GM21786 (cell line): ENCODE data around the gene SLC25A1.

Experiments used
- ATAC-seq: cut with Tn5 transposase; IDR thresholded peaks from one replicate; pipeline ENCODE4 v1.9.1; 2021; ENCODE audit not compliant: unreplicated experiment

SLC25A1 gene

DNA sequence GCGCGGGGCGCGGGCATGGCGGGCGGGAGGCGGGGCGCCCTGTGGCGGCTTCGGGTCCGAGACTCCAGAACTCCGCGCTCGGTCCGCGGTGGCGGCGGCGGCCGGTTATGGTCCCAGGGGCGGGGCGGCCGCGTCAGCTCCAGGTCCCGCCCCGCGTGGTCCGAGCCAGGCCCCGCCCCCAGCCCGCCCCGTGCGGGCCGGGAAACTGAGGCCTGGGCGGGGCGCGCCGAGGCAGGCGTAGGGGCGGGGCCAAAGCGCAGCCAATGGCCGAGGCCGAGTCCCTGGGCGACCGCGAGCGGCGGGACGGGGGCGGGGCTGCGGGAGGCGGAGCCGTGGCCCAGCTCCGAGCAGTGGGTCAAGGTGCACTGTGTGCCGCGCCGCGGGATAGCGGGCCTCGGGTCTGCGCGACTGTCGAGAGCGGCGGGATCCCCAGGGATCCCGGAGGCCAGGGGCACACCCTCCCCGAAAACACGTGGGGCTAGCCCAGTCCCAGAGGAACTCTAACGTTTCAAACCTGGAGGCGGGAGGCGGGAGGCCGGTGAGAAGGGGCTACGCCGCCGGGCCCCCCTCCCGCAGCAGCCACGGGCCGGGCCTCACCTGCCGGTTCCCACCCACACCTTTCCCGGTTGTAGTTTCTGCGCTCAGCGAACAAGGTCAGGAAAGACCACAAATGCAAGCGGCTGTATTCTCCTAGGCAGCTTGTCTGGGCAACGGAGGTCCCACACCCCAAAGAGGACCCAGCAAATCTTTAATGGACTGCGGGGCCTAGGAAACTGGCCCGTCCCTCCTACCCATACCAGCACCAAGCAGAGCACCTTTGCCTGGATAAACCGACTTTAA is at the start of gene SLC25A1:
Gene SLC25A1, minus strand, starts transcription at position 80 of the 840 bp plus-strand sequence. Its CDS starts 63 bp downstream, at position 17.
- ATAC-seq, result peak; percentile 53

DNA sequence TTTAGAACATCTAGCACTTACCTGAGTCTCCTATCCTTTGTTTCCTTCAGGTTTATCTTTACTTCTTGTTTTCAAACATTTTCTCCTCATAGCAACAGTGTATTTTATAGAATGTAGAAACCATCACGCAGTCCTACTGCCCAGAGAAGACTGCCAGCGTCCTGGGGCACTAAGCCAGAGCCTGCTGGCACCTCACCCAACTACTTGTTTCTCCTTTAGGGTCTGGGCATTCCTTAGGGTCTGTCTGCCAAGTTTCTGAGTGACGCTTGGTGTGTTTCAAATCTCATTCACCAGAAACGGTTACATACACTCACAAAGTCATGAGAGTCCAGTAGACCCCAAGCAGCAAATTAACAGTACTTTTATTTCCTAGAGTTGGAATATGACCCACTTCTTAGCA is 49.6 kb upstream of the SLC25A1 start:
- no peak for ATAC-seq

DNA sequence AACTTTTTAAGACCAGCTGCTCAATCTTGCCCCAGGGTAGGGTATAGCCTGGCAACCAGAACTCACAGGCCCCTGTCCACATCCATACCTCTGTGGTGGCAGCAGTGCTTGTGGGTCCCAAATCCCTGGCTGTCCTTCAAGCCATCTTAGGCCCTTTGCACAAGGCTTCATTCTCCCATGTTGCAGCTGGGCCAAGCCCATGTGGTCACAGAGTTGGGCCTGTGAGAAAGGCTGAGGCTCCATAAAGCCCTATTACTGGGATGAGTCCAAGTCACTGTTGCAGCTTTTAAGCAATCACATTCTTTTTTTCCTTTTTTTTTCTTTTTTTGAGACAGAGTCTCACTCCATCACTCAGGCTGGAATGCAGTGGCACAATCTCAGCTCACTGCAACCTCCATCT is 47.9 kb upstream of the SLC25A1 start:
- ATAC-seq, result no peak

DNA sequence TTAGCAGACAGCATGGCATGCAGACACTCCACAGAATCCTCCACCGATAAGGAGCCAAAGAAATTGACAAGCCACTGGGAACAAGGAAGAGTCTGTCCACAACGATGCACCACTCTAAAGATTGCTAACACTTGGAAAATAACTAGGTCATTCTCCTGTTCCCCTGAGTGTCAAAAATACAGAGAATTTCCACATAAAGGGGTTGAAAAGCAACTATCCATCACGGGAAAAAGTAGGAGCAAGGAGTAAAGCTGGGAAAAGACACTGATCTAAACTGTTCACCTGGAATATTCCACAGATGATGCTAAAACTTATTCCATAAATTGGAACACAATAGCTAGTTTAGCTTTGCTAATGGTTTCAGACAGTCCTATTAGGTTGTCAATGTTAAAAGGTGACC is 47.0 kb upstream of the SLC25A1 start:
- no peak for ATAC-seq

DNA sequence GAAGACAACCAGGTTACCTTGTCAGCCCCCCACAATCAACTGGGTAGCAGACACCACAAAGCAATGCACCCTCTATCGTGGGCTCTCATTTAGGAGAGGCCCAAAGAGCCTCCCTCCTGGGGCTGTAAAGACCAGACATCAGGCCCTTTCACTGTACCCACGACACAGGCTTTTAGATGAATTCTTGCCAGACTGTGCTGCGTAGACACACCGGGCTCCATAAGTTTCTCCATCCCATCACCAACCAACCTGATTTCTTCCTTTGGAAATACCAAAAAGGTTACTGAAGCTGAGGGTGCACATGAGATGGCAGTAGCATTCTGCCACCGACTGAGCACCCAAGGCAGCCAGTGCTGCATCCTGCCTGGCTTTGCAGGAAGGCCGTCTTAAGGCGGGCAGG is 46.4 kb upstream of the SLC25A1 start:
- no peak for ATAC-seq

DNA sequence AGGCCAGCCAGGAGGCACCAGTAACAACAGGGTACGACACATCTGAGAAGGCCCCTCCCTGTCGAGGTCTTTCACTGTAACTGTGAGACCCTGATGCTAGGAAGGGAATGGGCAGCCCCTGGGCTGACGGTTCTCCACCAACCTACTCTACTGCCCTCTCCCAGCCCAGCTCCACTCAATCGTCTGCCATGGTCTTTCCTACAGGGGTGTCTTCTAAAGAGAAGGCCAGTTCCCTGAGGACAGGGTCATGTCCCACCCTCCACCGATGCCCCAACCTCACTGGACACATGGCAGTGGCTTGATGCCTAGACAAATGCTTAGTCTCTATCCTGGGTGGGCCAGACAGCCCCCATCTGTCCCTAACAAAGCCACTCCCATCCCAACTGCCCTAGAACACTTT is 46.0 kb upstream of the SLC25A1 start:
- no peak for ATAC-seq

DNA sequence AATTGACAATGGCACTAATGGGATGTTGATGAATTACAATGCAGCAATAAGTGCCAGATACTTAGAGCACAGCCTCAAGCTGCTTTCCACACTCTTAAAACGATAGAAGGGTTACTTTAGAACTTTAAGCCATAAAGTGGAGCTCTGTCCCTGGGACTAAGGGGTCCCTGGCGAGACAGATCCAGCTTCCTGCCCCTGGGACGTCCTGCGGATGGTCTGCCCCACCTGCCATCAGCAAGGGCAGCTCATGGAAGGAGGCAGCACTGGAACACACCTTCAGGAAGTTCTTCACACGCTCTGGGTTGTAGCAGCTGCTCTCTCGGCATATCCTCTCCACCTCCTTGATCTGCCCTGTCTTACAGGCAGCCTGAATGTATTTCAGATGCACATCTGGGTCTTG is 45.1 kb upstream of the SLC25A1 start:
- ATAC-seq, result no peak

DNA sequence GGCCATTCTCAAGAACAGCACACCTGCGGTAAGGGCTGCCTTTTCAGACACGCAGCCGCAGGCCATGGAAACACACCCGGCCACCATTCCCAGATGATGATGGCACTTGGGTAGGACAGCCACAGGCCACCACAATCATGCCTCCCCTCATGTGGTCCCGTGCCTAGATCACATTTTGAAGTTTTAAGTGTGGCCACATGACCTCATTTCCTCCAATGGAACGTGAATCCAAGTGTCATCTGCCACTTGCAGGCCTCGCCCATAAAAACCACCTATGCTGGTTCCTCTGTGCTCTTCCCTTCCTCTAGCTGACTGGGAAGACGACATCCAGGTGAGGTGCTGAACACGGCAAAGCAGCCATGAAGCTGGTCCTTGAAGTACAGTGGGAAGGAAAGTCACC is 44.6 kb upstream of the SLC25A1 start:
- no peak for ATAC-seq

DNA sequence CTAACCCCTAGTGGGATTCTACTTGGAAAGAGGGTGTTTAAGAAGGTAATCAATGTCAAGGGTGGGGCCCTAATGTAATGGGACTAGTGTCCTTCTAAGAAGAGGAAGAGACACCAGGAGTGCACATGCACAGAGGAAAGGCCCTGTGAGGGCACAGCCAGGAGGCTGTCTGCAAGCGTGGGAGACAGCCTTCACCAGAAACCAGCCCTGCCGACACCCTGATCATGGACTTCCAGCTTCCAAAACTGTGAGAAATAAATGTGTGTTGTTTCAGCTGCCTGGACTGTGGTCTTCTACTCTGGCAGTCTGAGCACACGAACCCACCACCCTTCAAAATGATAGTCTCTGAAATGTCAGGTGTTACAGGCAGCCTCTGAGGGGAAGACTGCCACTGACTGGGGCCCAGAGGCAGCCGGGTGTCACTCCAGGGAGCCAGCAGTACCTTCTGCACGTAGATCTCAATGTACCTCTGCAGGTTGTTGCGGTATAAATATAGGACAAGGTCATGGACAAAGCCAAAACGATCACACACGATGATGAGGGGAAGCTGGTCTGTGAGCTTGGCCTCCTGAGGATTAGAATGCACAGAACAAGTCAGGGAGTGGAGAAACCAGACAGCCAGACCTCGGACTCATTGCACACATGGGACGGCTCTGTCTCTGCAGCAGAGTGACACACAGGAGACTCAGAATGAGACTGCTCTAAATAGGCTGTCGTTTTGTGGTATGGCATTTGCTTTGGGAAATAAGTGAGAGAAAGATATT is 43.9 kb upstream of the SLC25A1 start:
- ATAC-seq, result no peak

DNA sequence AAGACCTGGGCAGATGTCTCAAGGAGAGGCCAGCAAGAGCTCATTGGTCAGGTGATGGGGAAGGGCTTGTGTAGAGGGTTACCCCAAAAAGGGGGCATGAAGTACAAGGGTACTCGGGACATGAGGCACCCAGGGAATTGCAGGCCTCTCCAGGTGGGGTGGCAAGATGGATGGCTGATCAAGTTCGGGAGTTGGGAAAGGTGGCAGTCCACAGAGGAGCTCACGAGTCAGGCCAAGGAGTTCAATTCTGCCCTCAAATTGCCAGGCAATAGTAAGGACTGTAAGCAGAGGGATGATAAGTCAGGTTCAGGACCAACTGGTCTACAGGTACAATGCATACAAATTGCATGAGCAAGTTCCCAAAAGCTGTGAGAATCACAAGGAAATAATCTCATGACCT is 42.3 kb upstream of the SLC25A1 start:
- ATAC-seq, result no peak

DNA sequence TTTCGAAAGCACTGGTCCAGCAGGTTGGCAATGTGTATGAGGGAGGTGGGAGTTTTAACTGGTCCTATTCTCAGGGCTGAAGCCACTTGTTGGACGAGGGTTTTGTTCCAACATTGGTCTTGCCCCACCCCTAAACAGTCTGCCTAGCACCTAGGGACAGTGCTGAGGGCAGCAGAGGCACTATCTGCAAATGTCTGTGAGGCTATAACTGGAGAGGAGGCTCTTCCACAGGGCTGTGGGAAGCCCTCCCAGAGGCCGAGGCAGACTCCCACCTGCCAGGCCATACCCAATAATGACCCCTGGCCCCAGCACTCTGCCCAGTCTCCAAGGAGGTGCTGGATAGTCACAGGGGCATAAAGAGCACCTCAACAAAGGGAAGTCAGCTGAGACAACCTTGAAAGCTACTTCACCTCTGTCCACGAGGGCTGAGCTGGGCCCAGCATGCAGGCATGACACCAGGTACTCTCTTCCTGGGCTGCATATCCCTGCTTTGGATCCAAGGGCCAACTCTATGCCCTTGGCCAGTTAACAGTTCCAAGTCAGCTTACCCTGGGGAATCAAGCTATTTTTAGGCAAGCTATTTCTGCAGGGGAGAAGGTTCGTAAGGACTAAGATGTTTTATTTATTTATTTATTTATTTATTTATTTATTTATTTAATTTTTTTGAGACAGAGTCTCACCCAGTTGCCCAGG is 40.2 kb upstream of the SLC25A1 start:
- ATAC-seq, result no peak

DNA sequence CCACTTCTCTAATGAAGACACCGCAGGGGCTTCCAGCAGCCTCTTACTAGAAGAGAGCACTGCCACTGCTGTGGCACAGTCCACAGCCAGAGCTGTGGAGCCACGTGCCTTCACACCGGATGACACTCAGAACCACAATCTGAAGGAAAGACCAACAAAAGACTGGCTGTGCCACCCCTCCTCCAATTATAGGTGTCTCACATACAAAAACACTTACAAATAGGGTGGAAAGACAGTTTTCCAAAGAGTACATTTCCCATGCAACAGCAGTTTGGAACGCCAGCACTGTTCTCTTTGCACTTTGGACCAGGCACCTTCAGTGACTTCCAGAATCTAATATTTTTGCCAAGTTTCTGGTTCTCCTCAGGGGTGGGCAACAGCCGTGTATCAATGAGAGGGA is 38.0 kb upstream of the SLC25A1 start:
- ATAC-seq, result no peak

DNA sequence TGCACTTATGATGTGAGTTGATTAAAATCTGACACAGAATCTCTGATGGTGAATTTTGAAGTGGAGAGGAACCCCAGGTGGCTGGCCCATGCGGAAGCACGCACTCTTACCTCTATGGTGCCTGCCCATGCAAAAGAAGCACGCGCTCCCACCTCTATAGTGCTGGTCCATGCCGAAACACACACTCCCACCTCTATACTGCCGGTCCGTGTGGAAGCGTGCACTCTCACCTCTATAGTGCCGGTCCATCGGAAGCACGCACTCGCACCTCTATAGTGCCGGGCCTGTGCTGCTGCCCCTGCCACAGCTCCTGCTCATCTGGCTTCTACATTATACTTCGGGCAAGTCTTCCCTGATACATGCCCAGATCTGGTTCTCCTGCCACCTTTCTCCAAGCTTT is 36.8 kb upstream of the SLC25A1 start:
- ATAC-seq, result no peak

DNA sequence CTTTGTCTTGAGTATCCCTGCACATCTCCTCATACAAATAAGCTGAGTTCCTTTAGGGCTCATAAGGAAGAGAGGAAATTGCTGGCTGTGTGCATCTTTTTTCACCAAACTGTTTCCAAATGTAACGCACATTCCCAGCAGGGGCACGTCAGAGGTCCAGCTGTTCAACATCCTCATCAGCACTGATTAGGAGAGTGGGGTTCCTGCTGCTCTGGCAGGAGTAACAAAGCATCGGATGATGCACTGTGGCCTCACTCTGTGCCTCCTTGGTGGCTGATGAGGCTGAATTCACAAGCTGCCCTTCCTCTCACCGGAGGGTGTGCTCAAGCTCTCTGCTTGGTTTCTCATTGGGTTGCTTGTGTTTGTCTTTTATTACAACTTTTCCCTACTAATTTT is 35.5 kb upstream of the SLC25A1 start:
- no peak for ATAC-seq

DNA sequence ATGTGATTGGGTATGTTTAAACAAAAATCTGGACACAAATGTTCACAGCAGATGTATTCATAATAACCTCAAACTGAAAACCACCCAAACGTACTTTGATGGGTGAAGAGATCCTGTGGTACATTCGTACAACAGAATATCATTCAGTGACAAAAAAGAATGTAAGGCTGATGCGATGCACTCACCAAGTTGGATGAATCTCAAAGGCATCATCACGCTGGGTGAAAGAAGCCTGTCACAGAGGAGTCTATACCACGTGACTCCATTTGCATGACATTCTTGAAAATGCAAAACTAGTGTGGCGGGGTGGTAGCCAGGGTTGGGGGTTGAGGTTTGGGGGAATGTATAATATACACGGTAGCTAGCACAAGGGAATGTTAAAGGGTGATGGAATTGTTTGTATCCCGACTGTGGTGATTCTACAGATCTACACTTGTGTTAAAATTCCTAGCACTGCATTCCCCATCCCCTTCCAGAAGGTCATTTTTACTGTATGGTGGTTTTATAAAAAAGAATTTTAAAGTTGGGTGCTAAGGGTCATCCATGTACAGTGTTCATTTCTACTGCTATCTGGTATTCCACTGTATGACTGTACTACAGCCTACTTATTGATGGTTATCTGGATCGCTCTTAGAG is 35.0 kb upstream of the SLC25A1 start:
- ATAC-seq, result no peak

DNA sequence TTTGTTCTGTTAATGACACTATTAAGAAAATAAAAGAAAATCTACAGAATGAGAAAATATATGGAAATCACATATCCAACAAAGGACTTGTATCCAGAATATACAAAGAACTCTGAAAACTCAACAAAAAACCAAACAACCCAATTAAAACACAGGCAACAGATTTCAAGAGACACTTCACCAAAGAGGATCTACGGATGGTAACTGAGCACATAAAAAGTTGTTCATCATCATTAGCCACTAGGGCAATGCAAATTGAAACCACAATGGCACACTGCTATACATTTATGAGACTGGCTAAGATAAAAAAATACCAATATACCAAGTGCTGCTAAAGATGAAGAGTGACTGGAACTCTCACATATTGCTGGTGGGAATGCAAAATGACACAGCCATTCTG is 34.5 kb upstream of the SLC25A1 start:
- ATAC-seq, result no peak

DNA sequence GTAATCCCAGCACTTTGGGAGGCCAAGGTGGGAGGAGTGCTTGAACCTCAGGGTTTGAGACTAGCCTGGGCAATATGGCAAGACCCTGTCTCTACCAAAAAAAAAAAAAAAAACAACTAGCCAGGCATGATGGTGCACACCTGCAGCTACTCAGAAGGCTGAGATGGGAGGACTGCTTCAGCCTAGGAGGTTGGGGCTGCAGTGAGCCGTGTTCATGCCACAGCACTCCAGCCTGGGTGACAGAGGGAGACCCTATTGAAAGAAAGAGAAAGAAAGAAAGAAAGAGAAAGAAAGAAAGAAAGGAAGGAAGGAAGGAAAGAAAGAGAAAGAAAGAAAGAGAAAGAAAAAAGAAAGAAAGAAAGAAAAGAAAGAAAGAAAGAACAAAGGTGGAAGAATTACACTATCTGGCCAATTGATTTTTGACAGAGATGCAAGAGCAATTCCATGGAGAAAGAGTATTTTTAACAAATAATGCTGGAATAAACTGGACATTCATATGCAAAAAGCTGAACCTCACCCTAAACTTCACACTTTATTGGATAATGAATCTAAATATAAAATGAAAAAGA is 33.9 kb upstream of the SLC25A1 start:
- ATAC-seq, result no peak

DNA sequence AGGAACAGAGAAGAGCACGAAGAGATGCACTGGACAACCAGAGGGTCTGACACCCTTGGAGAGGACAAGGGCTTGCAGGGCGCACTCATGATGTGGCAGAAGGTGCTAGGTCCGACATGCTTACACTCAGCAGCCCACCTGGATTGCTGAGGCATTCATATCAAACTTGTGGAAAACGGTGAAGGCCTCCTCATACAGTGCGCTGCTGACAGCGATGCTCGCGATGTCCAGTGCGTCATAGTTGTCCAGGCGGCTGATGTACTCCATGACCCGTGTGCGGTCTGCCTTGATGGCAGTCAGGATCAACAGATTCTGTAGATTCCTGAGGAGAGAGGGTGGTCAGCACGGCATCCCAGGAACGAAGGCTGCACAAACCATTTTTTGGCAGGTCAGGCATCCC is 31.7 kb upstream of the SLC25A1 start:
- ATAC-seq, result no peak

DNA sequence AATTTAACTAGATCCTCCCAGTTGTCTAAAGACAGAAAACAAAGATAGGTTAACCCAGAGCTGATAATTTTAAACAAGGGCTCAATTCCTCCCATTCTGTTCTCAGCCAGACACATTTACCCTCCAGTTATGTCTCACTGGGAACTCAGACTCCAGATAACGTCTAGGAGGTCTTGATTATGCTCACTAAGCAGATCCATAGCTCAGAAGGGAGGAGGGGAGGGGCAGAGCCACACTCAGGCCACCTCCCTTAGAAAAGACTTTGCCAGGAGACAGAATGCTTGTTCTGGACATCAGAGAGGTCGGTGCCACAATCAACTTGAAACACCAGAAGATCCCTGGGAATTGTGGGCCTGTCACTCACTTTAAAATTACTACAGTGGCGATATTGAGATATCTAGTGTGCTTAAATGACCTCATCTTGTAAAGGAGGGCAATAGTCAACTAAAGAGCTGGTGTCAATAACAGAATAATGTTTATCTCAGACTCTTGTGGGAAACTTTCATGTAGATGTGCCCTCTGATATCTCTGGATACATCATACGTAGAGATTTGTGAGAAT is 29.8 kb upstream of the SLC25A1 start:
- no peak for ATAC-seq

DNA sequence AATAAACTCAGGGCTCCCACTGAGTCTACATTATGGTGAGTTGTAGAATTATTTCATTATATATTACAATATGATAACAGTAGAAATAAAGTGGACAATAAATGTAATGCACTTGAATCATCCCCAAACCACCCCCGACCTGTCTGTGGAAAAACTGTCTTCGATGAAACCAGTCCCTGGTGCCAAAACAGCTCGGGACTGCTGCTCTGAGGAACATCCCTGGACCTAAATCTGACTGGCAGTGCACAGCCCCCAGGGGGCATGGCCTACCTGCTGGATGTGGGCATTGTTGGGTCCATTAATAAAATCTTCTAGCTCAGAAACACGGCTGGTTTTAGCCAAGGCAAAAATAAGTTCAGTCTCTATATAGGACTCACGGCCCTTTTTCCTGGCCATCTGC is 29.3 kb upstream of the SLC25A1 start:
- no peak for ATAC-seq

DNA sequence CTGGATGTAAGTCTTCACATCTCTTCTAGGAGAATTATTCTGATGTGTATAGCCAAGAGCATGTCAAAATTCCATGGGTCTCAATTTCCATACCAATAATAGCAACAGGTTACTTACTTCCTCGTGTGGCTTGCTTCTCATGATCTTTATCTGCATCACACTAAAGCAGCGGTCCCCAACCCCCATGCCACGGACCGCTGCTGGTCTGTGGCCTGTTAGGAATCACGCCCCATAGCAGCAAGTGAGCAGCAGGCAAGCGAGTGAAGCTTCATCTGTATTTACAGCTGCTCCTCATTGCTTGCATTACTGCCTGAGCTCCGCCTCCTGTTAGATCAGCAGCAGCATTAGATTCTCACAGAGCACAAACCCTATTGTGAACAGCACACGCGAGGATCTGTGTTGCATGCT is 28.9 kb upstream of the SLC25A1 start:
- no peak for ATAC-seq
